Globus pallidus (tissue), 1 donor: ENCODE measurements around the gene TUBAL3.
"Not testable (repeated sequence)": the region's sequence is repeated elsewhere in the genome, so short reads cannot be mapped to it uniquely, and the experiment has no call there.

Source experiments
- DNase-seq: peaks from one replicate; pipeline ENCODE4 v3.0.0-alpha.2; 2015; ENCODE audit warnings: low spot score

Gene TUBAL3

DNA sequence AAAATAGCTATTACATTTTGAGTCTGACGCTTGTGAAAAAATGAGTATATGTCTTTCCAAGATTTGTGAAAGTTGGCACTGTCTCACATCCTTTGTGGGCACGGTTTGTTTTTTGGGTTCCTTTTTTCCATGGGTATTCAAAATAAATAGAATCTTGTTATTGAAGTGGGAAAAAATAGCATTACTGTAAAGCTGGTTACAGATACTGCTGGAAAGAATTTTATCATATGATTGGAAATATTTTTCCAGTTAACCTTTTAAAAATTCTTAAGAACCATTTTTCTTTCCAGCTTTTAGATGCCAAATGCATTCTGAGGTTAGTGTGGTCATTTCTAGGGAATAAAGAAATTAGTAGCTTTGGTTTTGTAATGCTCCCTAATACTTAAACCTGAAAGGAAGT, 19.1 kb upstream of the TUBAL3 start:
- no peak for DNase-seq

DNA sequence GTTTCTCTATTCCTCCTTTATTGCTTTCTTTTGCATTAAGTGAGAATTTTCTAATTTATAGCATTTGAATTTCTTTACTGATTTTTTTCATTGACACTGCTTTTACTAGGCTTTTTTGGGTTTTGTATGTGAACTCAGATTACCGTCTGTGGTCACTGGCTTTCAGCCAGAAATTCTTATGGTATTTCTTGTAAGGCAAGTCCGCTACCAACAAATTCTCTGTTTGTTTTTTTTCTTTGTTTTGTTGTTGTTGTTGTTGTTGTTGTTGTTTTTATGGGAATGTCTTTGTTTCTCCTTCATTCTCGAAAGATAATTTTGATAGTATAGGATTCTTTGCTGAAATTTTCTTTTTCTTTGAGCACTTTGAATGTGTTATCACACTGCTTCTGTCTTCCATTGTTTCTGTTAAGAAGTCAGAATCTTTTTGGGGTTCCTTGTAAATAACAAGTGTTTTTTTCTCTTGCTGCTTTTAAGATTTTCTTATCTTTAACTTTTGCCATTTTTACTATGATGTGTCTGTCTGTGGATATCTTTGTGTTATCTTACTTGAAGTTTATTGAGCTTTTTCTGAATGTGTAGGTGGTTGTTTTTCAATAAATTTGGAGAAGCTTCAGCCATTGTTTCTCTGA, 15.0 kb upstream of the TUBAL3 start:
- no peak for DNase-seq

DNA sequence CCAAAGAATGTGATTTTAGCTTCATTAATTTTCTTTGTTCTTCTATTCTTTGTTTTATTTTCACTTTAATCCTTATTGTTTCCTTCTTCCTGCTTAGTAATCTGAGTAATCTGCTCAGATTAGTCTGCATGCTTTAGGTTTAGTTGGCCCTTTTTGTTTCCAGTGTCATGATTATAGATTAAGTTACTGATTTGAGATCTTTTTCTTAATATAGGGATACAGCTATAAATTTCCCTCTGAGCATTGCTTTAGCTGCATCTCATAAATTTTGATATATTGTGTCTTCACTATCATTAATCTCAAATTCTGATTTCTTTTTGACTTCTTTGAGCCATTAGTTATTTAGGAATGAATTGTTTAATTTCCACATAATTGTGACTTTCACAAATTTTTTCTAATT, 14.0 kb upstream of the TUBAL3 start:
- no peak for DNase-seq

DNA sequence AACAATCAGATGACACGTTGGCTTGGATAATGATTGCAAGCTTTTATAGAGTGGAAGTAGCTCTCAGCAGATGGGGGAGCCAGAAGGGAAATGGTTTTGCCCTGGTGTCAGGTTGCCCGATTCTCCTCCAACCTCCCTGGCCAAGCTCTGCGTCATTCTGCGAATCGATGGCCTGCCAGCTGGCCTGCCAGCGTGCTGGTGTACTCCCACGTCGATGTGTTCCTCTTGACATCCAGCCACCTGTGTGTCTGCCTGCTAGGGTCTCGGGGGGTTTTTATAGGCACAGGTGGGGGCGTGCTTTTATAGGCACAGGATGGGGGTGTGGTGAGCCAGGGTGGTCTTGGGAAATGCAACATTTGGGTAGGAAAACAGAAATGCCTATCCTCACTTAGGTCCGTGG, 12.4 kb upstream of the TUBAL3 start:
- no peak for DNase-seq

DNA sequence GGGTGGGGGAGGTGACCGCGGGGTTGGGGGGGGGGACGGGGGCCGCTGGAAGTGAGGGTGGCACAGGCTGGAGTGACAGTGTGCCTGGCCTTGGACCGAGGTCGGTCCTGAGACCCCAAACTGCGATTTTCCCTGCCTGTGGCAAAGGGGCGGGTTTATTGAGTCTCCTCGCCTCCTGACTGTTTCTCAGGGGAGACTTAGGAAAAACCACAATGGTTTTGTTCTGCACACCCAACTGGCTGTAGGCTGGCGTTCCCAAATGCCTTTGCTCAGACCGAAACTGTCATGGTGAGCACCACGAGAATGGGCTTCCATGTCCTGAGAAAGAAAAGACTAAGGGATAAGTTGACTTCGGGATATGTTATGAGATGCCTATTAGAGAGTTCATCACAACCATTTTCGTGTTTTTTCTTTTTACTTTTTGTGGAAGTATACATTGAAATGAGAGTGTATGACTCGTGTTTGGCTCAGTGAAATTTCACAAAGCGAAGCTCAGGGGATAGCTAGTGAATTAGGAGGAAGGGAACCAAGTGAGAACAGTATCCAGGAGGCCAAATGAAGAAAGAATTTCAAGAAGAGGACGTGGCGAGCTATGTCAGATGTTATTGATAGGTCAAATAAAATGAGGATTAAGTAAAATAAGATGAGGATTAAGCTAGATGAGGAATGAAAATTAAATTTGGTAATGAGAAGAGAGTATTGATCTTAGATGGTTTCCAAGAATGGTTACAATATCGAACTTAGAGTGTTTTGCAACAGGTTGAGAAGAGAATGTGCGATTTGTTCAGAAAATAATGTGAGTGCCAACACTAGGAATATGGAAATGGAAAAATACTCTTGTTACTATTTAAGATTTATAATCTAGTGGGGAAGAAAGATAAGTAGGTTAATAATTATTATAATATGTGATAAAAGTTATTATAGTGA, 8.6 kb upstream of the TUBAL3 start:
- DNase-seq = peak; percentile 37

DNA sequence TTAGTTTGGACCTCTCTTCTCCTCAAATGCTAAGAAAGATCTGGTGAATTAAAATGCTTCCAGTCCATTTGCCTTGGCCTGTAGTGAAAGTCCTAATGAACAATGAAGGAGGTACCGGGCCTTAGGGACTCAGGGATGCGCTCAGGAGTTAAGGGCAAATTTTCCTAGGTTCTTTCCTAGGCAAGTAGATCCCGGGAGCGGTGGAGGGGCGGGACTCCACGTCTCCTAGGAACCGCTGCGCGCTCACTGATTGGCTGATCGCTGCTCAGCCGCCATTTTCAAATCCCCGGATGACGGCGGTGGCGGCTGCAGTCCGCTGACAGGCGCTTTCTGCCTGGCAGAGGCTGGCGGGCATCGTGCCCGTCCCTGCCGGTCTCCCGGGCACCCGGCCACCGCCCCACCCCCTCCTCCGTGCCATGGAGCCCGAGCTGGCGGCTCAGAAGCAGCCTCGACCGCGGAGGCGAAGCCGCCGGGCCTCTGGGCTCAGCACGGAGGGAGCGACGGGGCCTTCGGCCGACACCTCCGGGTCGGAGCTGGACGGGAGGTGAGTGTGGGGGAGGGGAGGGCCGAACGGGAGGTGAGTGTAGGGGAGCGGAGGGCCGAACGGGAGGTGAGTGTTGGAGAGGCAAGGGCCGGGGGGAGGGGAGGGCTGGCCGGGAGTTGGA, 7.8 kb upstream of the TUBAL3 start, which contains the start of gene NET1:
Gene NET1, plus strand, starts transcription at position 281 of the 665 bp plus-strand sequence. Its CDS starts 136 bp downstream, at position 417.
- peak; percentile 92 for DNase-seq

DNA sequence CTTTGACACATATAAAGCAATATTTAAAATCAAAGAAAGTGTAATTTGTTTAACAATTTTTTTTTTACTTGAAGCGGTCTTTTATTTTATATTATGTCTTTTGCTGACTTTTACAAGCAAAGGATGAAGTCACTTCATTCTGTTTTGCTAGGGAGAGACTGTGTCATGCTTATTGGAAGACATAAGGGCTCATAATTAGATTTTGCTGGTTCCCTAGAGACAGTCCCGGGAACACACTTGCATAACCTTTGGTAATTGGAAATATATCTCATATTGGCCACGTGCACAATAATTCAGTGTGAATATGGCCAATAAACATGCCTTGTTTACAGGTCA, 7.3 kb upstream of the TUBAL3 start:
- DNase-seq = no peak

DNA sequence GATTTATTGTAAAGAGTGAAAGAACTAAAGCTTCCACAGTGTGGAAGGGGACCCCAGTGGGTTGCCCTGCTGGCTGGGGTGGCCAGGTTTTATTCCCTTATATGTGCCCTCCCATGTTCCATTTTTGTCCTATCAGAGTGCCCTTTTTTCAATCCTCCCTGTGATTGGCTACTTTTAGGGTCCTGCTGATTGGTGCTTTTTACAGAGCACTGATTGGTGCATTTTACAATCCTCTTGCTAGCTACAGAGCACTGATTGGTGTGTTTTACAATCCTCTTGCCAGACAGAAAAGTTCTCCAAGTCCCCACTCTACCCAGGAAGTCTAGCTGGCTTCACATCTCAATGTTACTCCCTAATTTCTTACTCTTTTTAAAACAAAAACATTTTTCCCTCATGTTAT, 6.2 kb upstream of the TUBAL3 start:
- not testable (repeated sequence) for DNase-seq

DNA sequence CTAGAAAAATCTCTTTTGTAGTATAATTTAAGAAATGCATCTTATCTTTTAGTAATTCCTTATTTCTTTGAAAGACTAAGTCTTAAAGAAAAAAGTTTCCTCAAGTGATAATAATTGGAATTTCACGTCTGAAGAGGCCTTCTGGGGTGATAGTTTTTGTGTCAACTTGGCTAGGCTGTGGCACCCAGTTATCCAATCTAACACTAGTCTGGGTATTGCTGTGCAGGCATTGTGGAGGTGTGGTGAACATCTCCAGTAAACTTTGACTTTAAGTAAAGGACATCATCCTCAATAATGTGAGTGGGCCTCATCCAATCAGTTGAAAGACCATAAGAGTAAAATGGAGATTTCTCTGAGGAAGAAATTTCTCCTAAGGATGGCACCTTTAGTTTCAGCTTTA, 2.3 kb upstream of the TUBAL3 start:
- DNase-seq = no peak

DNA sequence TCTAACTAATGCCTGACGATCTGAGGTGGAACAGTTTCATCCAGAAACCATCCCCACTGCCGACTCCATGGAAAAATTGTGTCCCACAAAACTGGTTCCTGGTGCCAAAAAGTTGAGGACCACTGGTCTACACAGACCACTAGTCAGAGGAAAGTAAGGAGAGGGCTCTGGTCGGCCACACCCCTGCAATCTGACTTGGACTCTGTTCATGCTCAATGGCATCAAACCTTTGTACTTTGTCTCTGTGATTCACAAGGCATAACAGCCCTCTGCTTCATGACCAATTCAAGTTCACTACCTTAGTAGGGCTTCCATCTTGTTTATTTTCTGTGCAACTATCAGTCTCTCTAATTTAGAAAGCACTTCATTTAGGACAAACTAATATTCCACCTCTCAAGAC, 1.8 kb downstream of the TUBAL3 start:
- DNase-seq = no peak

DNA sequence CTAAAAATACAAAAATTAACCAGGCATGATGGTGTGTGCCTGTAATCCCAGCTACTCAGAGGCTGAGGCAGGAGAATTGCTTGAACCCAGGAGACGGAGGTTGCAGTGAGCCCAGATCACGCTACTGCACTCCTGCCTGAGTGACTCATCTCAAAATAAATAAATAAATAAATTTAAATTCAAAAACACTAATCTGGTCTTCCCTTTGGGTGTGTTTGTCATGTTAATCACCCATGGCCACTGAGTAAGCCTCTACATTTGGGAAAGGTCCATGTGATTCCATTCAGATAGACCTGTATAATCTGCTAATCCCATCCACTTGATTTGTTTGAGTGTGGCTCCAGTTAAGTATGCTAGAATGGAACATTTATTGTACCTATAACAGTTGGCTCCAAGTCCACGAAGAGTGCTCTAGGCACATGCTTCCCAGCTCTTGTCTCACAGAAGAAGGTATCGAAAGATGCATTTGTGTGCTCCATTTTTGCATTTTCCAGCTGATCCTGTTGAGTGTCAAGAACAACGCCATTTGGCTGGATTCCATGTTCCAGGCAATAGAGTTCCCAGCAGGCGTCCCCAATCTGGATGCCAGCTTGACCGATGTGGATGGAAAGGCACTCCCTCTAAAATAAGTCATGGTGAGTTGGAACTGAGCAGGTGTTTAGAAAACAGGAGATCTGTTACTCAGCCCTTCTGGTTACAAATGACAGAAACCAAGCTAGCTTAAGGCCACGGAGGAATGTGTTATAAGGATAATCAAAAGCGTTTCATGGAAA, 4.0 kb downstream of the TUBAL3 start:
- DNase-seq = no peak

DNA sequence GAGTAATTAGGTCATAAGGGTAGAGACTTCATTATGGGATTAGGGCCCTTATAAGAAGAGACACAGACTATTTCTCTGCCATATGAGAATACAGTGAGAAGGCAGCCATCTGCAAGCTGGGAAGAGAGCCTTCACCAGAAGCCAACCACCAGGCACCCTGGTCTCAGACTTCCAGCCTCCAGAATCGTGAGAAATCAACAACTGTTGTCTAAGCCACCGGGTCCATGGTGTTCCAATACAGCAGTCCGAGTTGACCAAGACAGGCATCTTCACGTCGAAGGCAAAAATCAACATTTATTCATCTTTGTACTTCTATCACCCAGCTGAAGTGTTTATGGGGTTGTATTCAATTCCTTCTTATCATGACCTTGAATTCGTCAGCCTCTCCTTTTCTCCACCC, 5.3 kb downstream of the TUBAL3 start:
- DNase-seq = no peak

DNA sequence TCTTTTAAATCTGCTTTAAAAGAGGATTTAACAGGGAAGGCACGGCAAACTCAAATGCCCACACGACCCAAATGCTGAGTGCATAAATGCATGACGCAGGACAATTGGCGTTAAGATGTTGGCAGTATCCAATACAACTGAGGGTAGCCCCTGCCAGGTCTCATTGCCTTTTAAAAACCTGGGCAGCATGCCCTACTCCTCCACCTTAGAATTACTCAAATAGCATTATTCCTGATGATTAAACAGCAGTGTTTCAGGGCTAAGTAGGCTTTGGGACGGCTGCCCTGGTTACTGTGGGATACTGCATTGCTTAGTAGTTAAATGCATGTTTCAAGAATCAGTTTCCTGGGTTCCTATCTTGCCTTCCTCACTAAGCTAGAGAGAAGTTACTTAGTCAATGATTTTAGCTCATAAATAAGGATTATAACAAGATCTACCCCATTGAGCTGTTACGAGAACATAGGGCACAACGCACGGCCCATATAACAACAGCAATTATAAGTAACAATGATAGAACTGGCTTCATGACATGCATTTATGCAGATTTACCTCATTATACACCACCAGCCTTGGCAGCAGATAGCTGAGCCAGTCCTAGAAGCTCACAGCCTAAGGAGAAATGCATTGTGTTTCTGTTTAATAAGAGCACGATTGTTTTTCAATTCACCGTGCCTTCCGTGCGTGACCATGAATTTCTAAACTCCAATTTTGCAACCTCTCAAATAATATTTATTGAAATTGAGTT, 7.9 kb downstream of the TUBAL3 start:
- DNase-seq = peak; percentile 81

DNA sequence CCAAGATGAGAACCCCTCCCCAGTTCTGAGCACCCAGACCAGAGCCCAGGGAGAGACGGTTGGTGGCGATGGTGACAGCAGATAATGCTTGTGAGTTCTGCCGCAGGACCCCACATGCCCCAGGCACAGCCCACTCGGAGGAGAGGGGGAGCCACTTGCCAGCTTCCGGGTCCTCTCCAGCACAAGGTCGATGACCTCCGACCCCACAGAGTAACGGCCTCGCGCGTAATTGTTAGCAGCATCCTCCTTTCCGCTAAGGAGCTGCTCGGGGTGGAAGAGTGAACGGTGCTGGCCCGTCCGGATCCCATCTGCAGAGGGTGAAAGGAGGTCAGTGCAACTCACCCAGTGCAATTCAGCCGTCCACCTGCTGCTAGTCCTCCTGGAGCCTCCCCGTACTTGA, 9.5 kb downstream of the TUBAL3 start:
- no peak for DNase-seq

DNA sequence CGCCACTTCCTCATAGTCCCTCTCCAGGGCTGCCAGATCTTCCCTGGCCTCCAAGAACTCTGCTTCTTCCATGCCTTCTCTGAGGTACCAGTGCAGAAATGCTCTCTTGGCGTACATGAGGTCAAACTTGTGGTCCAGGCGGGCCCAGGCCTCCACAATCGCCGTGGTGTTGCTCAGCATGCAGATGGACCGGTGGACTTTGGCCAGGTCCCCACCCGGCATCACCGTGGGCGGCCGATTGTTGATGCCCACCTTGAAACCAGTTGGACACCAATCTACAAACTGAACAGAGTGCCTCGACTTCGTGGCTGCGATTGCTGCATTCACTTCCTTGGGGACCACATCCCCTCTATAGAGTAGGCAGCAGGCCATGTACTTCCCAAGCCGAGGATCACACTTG, 11.1 kb downstream of the TUBAL3 start:
- DNase-seq = no peak

DNA sequence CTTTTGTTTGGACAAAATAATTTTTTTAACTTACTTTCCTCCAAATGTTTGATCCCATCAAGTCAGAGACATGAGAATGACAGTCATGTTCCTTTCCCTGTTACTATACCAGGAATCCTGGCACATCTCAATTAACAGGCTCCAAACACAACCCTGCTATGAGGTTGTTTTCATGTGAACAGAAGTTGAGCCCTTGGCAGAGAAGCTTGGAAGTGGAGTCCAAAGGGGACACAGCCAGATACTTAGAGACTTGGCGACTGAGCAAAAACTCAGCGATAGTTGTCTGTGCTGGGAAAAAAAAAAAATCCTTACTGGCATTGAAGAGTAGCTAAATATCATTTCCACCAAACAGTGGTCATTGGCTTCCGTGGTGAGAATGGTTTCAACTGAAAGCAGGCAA, 12.8 kb downstream of the TUBAL3 start:
- DNase-seq = peak; percentile 35

DNA sequence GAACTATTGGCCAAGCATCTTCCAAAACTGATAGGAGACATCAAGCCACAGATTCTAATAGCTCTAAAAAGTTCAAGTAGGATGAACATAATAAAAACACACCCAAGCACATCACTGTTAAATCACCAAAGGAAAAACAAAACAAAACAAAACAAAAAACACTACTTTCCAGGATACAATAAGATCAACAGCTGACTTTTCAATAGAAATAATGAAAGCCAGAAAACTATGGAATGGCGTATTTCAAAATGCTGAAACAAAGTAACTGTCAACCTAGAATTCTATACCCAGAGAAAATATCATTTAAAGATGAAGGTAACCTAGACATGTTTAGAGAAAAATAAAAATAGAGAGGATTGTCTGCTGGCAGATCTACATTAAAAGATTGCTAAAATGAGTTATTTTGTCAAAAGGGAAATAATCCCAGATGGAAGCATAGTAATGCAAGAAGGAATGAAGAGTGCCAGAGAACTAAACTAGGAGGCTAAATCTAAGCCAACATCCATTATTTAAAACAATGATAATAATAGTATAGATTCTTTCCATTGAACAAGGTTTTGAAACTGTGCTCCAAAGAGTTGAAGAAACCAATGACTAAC, 13.9 kb downstream of the TUBAL3 start:
- no peak for DNase-seq

DNA sequence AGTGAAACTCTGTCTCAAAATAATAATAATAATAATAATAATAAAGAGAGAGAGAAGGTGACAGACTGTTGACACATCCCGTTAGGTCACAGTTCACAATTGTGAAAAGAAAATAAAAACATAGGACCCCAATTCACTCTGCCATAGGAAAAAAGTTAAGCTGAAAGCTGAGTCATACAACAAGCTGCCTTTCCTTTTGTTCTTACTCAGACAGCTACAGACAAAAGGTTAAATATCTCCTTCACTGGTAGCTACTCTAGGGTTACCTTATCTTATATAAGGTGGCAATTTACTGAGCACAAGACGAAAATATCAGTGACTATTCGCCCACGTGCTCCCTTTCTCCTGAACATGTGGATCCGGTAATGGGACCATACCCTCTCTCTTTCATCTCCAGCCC, 17.5 kb downstream of the TUBAL3 start:
- DNase-seq = no peak

DNA sequence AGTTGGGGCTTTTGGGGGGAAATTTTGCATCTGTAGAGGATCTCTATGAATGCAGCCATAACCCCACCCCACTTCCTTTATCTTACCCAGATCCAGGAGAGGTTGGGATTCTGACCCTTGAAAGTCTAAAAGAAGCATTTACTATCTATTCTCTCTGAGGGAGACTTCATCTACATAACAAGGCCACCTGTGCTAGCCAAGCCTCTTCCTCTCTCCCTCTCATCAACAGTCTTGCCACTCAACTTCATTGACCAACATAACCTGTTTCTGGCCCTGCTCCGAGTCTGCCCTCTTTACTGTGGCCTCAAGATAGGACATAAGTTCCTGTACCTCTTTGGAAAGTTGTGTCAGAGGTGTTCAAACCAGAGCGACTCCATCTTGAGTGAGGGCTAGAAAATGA, 19.4 kb downstream of the TUBAL3 start:
- no peak for DNase-seq

DNA sequence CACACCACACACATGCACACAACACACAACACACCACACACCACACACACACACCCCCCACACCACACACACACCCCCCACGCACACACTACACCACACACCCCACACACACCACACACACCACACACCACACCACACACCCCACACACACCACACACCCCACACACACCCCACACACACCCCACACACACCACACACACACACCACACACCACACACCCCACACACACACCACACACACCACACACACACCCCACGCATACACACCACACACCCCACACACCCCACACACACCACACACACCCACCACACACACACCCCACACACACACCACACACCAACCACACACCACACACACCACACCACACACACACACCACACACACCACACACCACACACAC, 23.4 kb downstream of the TUBAL3 start:
- no peak for DNase-seq

DNA sequence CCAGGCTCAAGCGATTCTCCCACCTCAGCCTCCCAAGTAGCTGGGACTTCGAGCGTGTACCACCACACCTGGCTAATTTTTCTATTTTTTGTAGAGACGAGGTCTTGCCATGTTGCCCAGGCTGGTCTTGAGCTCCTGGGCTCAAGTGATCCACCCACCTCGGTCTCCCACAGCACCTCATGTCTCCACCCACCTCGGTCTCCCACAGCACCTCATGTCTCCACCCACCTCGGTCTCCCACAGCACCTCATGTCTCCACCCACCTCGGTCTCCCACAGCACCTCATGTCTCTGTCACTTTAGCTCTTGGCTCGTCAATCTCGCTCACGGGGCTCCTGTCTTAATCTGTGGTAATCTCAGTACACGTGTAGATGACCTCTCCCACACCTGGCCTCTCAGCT, 24.2 kb downstream of the TUBAL3 start:
- not testable (repeated sequence) for DNase-seq
